Endothelial cell of coronary artery (primary cell): ENCODE results near the gene KCNF1. TPM values are rescaled to one million over a fixed set of nuclear protein-coding genes. Genes with fewer than 3 reads are reported as not detected.

Source experiments
- total RNA-seq: library from RNA; depleted of rRNA; stranded (reverse); fragments of >200 nt; gene quantifications from 2 replicates; pipeline ENCODE4 v1.2.3, GENCODE V29; 2014

Gene KCNF1
- 0.09 and 1.9 TPM in 2 replicates for total RNA-seq

DNA sequence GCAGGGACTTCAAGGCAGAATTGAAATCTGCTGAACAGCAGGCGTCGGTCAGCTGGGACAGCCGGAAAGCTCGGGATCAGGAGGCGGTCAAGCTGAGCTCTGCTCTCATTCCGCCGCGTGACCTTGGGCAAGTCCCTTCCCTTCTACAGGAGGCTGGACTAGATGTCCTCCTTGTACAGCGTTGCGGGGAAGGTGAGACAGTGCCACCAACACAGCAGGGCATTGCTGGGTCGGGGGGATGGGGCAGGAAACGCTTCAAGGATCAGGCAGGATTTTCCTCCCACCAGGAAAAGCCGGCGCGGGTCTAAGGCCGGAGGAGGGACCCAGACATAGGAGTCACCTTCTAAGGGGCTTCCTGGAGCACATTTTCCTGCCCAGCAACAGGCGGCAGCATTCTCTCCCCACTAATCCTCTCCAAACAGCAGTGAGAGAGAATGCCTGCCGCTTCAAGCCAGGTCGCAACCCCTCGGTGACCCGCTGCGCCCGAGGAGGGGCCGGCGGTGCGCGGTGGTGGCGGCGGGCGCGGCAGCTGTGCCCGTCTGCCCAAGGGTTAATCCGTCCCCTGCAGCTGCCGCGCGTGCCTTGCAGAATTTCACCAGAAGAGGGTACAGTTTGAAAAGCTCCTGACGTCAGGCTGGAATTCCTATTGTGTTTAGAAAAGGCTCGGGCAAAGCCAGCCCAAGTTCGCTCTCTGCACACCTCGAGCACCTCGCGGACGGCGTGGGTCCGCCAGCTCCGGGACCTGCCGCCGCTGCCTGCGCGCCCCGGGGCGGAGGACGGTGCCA is at the start of gene KCNF1:
TSS of gene KCNF1 (plus strand) at position 644 of the 785 bp plus-strand sequence. CDS start 493 bp downstream, outside the sequence.

Other genes with a start within 250 kb of the KCNF1 start
- gene NOL10, start 222.0 kb upstream of the KCNF1 start, total RNA-seq, result 23.4 and 29.9 TPM in 2 replicates
- gene ATP6V1C2, start 190.3 kb upstream of the KCNF1 start, total RNA-seq, result not detected in 2 replicates
- 396 and 464 TPM in 2 replicates for gene PDIA6, start 99.1 kb upstream of the KCNF1 start, total RNA-seq
- gene SLC66A3, start 243.5 kb downstream of the KCNF1 start, total RNA-seq, result 13.6 and 16.5 TPM in 2 replicates